Breast epithelium (tissue), 3 donors: Measurements from ENCODE around the gene SYT5.

Experiments
- CTCF ChIP-seq, 3 donors: fragments of 450-650 bp; IDR thresholded peaks; one replicate each; pipeline ENCODE4 v1.5.1; 2016 to 2017; ENCODE audit warnings: antibody characterized with exemption in 3 of 3, mild to moderate bottlenecking in 3 of 3, moderate library complexity in 3 of 3
- POLR2A ChIP-seq: fragments of 450-650 bp; IDR thresholded peaks from one replicate; pipeline ENCODE4 v1.6.1; 2016; ENCODE audit warnings: antibody characterized with exemption, mild to moderate bottlenecking, moderate library complexity
- POLR2AphosphoS5 ChIP-seq, 3 donors: sonication (generic); formaldehyde crosslinking; IDR thresholded peaks; one replicate each; pipeline ENCODE4 v1.6.1; 2017; ENCODE audit warnings: antibody characterized with exemption in 3 of 3

- no peak for TF ChIP-seq CTCF (IDR thresholded peaks at IDR 0.05)
- TF ChIP-seq POLR2A: no peak
- TF ChIP-seq POLR2AphosphoS5 (IDR thresholded peaks at IDR 0.05): no peak
Observed at GRCh38 chr19:55173186-55173713, 6.8 kb downstream of the SYT5 start.
